Activated T-cell treated with anti-CD3 and anti-CD28 coated beads, Interleukin-2, amount 50 U/mL, for 72 hours (primary cell): ENCODE data around the gene TIMP2. TPM values are rescaled to one million over a fixed set of nuclear protein-coding genes. Genes with fewer than 3 reads are reported as not detected.
A peak's percentile ranks its signal among the peaks of the same experiment; 100 is the strongest.

Experiments
- ATAC-seq, 2 donors: fragments of 150-1000 bp; cut with Tn5 transposase; replicated peaks in 1 of 2; 2 replicates each; pipeline ENCODE4 v1.10.0; 2021; ENCODE audit warnings: moderate library complexity in 2 of 2, mild to moderate bottlenecking in 1 of 2
- DNase-seq, 2 donors: peaks; one replicate each; pipeline ENCODE4 v3.0.0; 2021 to 2022; ENCODE audit warnings: mixed read lengths in 1 of 2
- H3K27ac Mint-ChIP-seq: one replicate; pipeline ENCODE4 v1.8.0; 2022; ENCODE audit warnings: mild to moderate bottlenecking, moderate library complexity, mixed read lengths
- H3K27me3 Mint-ChIP-seq: one replicate; pipeline ENCODE4 v1.8.0; 2022; ENCODE audit warnings: low read depth, mixed read lengths
- H3K36me3 Mint-ChIP-seq, 2 donors: one replicate each; pipeline ENCODE4 v1.8.0; 2022; ENCODE audit warnings: mixed read lengths in 2 of 2, mild to moderate bottlenecking in 1 of 2; ENCODE audit not compliant: insufficient read depth in 2 of 2
- H3K4me1 Mint-ChIP-seq: one replicate; pipeline ENCODE4 v1.8.0; 2022; ENCODE audit warnings: low read depth, mixed read lengths
- H3K4me3 Mint-ChIP-seq, 2 donors: one replicate each; pipeline ENCODE4 v1.8.0; 2022; ENCODE audit warnings: mild to moderate bottlenecking in 2 of 2, mixed read lengths in 2 of 2, moderate library complexity in 2 of 2
- H3K9me3 Mint-ChIP-seq, 2 donors: one replicate each; pipeline ENCODE4 v1.8.0; 2022; ENCODE audit warnings: mixed read lengths in 2 of 2
- total RNA-seq, 2 donors: library from RNA; stranded (reverse); gene quantifications; one replicate each; pipeline ENCODE4 v1.2.3, GENCODE V29; 2022

Gene TIMP2
- total RNA-seq, 2 donors from 2014 or later: 2.6 to 4.1 TPM

- Mint-ChIP-seq H3K4me1 (no peaks in the 10 kb centered on the region), H3K36me3 (no peaks in the 10 kb centered on the region), H3K27me3 (no peaks in the 10 kb centered on the region), H3K4me3 (no peak overlapping the region), H3K27ac (no peak overlapping the region), H3K9me3 (no peaks in the 10 kb centered on the region)
- ATAC-seq (no peak), DNase-seq (no peak)
Measured at GRCh38 chr17:78933959-78934568, 8.9 kb upstream of the TIMP2 start.

- no peaks in the 10 kb centered on the region for H3K4me1 Mint-ChIP-seq
- H3K36me3 Mint-ChIP-seq: no peaks in the 10 kb centered on the region
- no peaks in the 10 kb centered on the region for H3K9me3 Mint-ChIP-seq
- H3K27ac Mint-ChIP-seq: peak overlapping the region; percentile 68
- ATAC-seq (peak; percentile 97 to 100), DNase-seq (peak; percentile 57 to 72)
- peaks cover 3% of the 10 kb centered on the region for H3K27me3 Mint-ChIP-seq
- H3K4me3 Mint-ChIP-seq: peak overlapping the region; percentile 52 to 54
Measured at GRCh38 chr17:78933025-78933958, 8.1 kb upstream of the TIMP2 start.

GRCh38 chr17:78929908-78930775 is 5.0 kb upstream of the TIMP2 start:
- ATAC-seq (no peak), DNase-seq (no peak)
- Mint-ChIP-seq H3K36me3 (no peaks in the 10 kb centered on the region), H3K9me3 (no peaks in the 10 kb centered on the region), H3K4me1 (no peaks in the 10 kb centered on the region), H3K27me3 (peaks cover 9% of the 10 kb centered on the region), H3K27ac (no peak overlapping the region), H3K4me3 (no peak overlapping the region)

GRCh38 chr17:78925662-78926555 is 722 bp upstream of the TIMP2 start:
- H3K27ac Mint-ChIP-seq: no peak overlapping the region
- H3K4me3 Mint-ChIP-seq: peak overlapping the region in 1 of 2 donors; percentile 44
- H3K4me1 Mint-ChIP-seq: peaks cover 18% of the 10 kb centered on the region
- no peaks in the 10 kb centered on the region for H3K9me3 Mint-ChIP-seq
- H3K27me3 Mint-ChIP-seq: peaks cover 9% of the 10 kb centered on the region
- H3K36me3 Mint-ChIP-seq: no peaks in the 10 kb centered on the region
- no peak for ATAC-seq
- DNase-seq: no peak

GRCh38 chr17:78924481-78925151 is 571 bp downstream of the TIMP2 start:
- no peak for DNase-seq
- Mint-ChIP-seq H3K27ac (no peak overlapping the region), H3K4me1 (peaks cover 18% of the 10 kb centered on the region), H3K27me3 (peaks cover 9% of the 10 kb centered on the region), H3K4me3 (peak overlapping the region; percentile 72 to 75), H3K36me3 (no peaks in the 10 kb centered on the region), H3K9me3 (no peaks in the 10 kb centered on the region)
- peak; percentile 18 to 33 for ATAC-seq

- H3K36me3 Mint-ChIP-seq: no peaks in the 10 kb centered on the region
Measured at GRCh38 chr17:78923660-78924453, 1.3 kb downstream of the TIMP2 start.

GRCh38 chr17:78922816-78923498 is 2.2 kb downstream of the TIMP2 start:
- Mint-ChIP-seq H3K4me3 (peak overlapping the region; percentile 60 to 75), H3K4me1 (peaks cover 18% of the 10 kb centered on the region), H3K27me3 (peaks cover 4% of the 10 kb centered on the region), H3K27ac (no peak overlapping the region), H3K36me3 (no peaks in the 10 kb centered on the region), H3K9me3 (no peaks in the 10 kb centered on the region)
- ATAC-seq: no peak
- DNase-seq: no peak

More at GRCh38 chr17:78923660-78924453, 1.3 kb downstream of the TIMP2 start:
- Mint-ChIP-seq H3K9me3 (no peaks in the 10 kb centered on the region), H3K27ac (no peak overlapping the region), H3K27me3 (peaks cover 9% of the 10 kb centered on the region), H3K4me1 (peaks cover 18% of the 10 kb centered on the region), H3K4me3 (peak overlapping the region; percentile 72 to 75)
- ATAC-seq: peak; percentile 55 to 68
- peak; percentile 65 to 68 for DNase-seq

GRCh38 chr17:78921437-78921971 is 3.7 kb downstream of the TIMP2 start:
- Mint-ChIP-seq H3K4me3 (no peak overlapping the region), H3K36me3 (no peaks in the 10 kb centered on the region), H3K27me3 (no peaks in the 10 kb centered on the region), H3K27ac (no peak overlapping the region), H3K9me3 (no peaks in the 10 kb centered on the region), H3K4me1 (peaks cover 21% of the 10 kb centered on the region)
- ATAC-seq (no peak), DNase-seq (no peak)

- DNase-seq: no peak
- H3K4me3 Mint-ChIP-seq: no peak overlapping the region
- H3K36me3 Mint-ChIP-seq: no peaks in the 10 kb centered on the region
- H3K27ac Mint-ChIP-seq: no peak overlapping the region
- no peaks in the 10 kb centered on the region for H3K9me3 Mint-ChIP-seq
- H3K4me1 Mint-ChIP-seq: peaks cover 31% of the 10 kb centered on the region
- H3K27me3 Mint-ChIP-seq: no peaks in the 10 kb centered on the region
- no peak for ATAC-seq
Measured at GRCh38 chr17:78920528-78920927, 4.7 kb downstream of the TIMP2 start.

GRCh38 chr17:78919861-78920450 is 5.2 kb downstream of the TIMP2 start:
- H3K27ac Mint-ChIP-seq: no peak overlapping the region
- no peak for DNase-seq
- H3K36me3 Mint-ChIP-seq: no peaks in the 10 kb centered on the region
- H3K27me3 Mint-ChIP-seq: no peaks in the 10 kb centered on the region
- no peak for ATAC-seq
- peaks cover 34% of the 10 kb centered on the region for H3K4me1 Mint-ChIP-seq
- no peak overlapping the region for H3K4me3 Mint-ChIP-seq
- no peaks in the 10 kb centered on the region for H3K9me3 Mint-ChIP-seq
